Measurements from ENCODE around the gene SLC4A5.
A peak's percentile ranks its signal among the peaks of the same experiment; 100 is the strongest.

Gene SLC4A5

DNA sequence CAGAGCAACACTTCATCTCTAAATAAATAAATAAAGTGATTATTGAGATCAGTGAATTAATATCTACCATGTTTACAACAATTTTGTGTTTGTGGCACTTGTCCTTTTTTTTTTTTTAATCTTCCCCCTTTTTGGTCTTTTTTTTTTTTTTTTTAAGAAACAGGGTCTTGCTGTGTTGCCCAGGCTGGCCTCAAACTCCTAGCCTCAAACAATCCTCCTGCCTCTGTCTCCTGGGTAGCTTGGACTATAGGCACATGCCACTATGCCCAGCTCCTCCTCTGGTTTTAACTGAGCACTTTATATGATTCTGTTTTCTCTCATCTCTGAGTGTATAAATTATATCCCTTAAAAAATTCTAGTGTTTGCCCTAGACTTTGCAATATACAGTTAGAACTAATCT, 30.3 kb downstream of the SLC4A5 start:
- no peak for DNase-seq

DNA sequence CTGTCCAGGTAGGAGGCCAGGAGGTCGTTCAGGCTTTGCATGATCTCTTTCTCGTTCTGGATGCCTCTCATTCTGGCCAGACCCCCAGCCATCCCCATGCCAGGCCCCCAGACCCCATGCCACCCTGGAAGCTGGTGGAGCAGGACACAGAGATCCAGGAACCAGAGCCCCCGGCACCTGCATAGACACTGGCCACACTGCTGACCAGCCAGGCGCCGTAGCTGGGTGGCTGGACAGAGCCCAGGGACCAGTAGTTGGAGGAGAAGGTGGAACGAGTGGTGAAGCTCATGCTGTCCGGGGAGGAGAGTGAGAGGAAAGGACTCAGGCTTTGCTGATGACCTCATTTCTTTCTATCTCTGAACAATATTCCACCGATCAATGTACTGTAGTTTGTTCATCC, 35.5 kb downstream of the SLC4A5 start:
- DNase-seq = no peak

DNA sequence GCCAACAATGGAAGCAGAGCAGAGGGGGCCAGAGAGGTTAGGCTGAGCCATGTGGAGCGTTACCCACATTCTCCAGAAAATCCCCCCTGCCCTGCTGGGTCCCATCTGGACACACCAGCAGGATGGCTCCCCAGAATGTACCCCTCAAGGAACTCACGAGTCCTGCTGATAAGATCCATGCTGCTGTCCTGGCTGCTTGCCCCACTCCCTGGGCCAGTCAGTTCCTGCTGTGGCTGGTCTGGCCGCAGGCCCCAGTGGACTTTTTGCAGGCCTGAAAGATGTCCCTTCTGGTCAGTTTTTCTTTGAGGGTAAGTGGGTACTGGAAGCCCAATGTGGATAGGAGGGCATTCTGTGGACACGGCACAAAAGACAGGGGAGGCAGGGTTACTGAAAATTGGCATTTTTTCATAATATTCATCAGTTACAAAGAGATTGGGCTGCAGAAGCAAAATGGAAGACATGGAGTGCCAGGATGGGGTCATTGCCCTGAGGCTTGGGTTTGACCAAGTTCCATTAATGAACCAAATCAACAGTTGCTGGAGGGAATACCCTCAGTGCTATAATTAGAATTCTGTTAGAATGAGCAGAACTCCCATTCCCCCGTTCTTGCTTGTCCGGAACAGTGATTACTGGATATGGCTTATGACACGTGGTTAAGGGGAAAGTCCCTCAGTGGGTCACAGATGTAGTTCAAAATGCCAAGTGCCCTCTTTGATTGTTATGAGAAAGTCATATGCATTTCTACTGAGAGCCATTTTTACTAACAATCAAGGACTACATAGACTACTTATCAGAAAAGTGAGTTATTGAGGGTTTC, 38.7 kb downstream of the SLC4A5 start:
- DNase-seq = no peak

DNA sequence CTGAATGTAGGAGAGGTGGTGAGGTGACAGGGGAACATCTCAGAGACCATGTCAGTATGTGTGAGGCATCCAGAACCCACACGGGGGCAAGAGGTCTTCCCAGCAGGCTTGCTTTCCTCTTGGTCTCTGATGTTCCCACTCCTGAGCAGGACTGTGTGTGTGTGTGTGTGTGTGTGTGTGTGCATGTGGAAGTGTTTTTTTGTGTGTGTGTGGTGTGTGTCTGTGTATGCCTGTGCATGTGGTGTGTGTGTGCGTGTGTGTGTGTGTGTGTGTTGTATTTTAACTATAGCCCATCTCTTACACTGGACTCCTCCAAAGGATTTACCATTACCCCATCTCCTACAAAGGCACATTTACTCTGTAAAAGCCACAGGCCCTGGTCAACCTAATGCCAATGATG, 40.4 kb downstream of the SLC4A5 start:
- DNase-seq = no peak

DNA sequence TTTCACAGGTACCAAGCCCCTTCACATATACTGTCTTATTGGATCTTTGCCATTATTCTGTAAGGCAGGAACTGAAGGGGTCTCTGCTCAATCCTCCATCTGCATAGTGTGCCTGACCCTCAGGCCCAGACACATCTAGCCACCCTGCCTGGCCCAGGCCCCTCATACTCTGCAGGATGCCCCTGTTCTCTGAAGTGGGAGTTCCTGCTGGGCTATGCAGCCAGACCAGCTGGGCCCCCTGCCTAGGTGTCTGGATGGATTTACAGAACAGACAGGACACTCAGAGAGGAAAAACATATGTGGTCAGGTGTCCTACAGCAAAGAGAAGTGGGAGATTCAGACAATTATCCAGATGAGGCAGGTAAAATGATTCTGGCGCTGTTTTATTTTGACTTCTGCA, 42.0 kb downstream of the SLC4A5 start:
- no peak for DNase-seq

DNA sequence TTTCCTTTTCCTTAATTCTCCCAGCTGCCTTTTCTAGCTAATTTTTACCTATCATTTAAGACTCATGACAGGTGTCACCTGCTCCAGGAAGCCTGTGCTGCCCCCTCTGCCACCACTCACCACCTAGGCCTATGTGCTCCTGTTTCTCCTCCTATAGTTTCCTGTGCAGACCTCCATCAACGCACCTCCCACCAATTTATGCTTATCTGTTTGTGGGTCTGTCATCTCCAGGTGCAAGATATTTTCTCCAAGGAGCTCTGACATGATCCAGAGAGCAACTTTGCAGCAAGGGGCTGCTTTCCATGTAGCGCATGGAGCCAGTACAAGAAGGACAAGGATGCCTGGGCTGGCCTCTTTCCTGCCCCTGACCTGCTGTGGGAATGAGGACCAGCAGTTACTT, 42.7 kb downstream of the SLC4A5 start:
- no peak for DNase-seq

DNA sequence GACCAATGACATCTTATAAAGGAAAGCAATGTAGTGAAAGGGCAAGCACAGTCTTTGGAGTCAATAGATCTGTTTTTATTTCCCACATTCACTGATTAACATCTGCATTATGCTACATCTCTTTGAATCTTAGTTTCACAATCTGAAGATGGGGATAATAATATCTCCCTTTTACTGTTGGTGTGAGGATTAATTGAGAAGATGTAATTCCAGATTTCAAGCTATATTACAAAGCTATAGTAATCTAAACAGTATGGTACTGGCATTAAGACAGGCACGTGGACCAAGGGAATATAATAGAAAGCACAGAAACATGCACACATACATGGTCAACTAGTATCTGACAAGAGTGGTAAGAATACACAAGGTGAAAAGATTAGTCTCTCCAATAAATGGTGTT, 45.3 kb downstream of the SLC4A5 start:
- DNase-seq = no peak

DNA sequence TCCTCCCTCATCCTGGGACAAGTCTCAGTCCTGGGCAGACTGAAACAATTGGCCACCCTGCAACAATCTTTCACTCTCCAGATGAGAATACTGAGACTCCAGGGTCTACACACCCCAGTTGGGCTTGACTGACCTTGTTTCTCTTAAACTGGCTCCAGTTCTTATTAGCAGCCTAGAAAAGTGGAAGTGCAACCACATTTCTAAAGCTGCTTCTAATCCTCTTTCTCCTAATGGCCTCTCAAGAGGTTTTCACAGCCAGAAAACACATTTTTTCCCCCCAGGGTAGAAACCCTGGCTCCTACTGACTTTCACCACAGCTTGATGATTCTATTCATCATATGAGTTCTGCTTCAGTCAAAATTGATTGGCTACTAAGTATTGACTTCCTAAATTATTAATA, 45.8 kb downstream of the SLC4A5 start:
- no peak for DNase-seq

DNA sequence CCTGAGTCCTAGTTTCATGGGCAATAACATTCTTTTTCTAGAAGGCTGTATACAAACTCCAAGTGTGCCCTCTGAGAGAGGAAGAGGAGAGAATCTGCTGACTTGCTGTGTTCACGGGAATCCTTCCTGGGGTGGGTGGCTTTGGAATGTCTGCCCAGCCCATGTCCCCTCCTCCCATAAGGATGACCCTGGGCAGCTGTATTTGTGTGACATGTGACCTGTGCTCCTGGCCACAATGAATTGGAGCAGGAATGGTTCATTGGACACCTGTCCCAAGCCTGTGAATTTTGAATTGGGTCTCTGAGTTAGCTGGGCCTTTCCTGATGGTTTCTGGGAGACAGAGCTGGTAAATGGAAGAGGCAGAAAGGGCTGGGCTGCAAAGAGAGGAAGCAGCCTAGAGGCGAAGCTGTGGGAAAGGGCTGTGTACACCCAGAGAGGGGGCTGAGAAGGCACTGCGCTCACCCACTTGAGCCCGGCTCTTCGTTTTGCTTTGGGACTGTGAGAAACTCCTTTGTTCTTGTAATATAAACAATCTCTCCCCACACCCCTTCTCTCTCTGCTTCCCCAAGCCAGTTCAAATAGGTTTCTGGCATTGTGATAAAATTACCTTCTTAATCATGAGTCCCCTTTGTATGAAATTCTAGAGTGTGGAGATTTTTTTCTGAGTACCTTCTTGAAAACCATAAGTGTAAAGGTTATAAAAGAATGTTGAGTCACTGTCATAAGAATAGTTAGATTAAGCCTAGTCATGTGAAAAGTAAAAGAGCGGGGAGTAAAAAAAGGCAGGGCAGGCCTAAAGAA, 49.8 kb downstream of the SLC4A5 start:
- no peak for DNase-seq

DNA sequence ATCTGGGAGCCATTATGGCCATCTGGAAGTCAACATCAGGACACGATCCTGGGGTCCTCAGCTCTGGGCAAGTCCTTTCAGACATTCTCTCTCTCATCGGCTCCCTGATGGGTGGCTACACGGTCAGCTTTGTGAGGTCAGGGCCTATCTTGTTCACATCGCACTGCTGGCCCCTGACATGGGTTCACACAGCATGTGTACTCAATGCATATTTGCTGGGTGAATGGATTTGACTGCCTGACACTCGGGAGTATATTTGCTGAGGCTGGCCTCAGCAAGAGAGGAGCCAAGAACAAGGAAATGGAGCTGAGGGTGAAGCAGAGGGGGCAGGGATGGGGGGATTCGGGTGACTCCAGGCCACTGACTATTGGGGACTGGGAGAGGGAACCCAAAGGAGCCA, 50.5 kb downstream of the SLC4A5 start:
- no peak for DNase-seq

DNA sequence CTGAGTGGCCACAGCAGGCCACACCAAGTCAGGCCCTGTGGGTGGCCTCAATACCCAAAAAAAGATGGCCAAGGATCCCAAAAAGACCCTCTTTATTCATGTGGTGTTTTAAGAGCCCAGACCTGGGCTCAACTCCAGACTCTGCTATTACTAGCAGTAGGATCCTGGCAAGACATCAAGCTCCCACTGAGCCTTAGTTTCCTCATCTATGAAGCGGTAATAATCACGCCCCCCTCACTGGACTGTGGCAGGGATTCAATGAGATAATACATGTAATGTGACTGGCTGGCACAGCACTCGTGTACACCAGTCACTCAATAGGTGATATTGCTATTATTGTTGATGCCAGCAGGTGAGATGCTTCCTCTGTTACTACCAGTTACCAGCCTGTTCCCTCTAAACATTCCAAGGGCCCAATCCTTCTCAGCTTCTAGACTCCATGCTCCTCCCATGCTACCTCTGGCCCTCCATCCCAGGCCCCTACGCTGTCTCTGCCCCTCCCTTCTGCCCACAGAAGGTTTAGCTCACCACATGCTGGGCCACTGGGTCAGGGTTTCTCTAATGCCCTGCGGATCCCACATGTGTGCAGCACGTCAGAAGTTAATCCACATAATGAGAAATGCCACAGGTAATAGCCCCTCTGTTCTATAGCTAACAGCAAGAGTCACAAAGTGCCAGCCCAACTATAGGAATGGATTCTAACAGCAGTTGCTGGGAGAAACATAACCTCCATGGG, 51.2 kb downstream of the SLC4A5 start:
- DNase-seq = no peak

DNA sequence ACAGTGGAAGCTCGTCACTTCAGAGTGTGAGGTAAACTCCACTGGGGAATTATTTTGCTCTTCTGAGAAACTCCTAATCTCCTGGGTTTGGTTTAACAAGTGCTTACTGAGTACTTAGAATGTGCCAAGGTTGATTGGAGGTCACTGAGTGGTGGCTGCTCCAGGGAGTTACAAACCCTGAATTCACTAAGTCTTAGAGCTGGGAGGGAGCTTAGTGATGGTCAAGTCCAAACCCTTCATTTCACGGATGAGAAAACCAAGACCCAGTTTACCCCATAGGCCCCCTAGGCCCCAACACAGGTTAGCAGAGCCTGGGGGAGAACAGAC, 52.0 kb downstream of the SLC4A5 start:
- DNase-seq = no peak

DNA sequence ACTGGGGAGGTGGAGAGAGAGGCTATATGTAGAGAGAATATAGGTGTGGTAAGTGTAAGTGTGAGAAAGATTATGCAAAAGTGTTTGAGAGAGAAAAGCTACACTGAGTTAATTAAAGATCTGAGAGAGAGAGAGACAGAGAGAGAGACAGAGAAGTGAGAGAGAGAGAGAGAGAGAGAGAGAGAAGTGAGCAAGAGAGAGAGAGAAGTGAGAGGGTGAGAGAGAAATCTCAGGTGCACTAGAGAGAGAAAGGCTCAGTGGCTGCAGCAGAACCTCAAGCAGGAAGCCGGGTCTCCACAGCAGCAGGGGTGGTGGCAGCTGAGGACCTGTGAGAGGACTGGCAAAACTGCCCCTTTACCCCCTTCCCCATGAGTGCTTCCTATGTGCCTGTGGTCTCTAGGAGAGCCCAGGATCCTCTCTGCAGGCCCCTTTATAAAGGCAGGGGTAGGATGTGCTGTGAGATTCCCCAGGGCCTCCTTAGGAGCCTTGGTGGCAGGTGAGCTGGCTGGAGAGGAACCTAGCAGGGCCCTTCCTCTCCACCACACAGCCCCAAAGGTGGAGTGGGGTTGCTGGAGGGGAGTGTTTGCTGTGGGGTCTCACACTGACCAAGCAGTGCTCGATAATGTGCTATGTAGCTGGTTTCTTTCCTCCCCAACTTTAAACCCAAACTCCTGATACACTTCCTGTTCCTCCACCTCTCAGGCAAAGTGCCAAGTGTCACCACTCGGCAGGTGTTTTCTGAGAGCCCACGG, 52.6 kb downstream of the SLC4A5 start:
- peak; percentile 71 for DNase-seq

DNA sequence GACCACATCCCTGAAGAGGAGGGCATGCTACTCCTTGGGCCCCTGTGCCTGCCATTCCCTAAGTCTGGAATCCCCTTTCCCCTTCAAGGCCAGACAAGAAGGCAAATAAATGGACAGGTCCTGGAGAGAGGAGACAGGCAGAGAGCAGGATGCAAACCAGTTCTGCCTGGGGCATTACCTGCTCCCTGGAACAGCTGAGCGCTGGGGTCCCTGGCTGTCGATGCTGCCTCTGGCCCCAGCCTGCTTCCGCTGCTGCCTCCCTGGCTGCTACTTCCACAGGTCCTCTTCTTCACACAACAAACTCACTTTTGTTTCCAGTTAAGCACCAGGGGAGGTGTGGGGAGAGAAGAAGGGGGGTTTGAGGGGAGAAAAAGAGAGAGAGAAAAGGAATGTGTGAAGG, 53.1 kb downstream of the SLC4A5 start:
- no peak for DNase-seq

DNA sequence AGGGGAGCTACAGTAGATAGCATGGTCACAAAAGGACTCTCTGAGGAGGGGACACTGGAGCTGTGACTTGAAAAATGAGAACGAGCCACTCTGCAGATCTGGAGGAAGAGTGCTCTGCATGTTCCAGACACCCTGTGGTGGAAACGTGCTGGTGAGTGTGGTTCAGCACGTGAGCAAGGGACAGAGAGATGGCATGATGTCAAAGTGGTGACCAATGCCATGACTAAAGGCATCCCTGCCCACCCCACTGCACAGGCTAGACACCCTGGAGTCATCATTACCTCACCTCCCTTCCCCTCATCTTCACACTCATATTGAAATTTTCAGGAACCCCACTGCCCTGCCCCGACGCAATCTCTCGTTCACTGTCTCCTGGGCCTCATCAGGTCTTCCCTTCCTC, 56.5 kb downstream of the SLC4A5 start:
- DNase-seq = no peak

DNA sequence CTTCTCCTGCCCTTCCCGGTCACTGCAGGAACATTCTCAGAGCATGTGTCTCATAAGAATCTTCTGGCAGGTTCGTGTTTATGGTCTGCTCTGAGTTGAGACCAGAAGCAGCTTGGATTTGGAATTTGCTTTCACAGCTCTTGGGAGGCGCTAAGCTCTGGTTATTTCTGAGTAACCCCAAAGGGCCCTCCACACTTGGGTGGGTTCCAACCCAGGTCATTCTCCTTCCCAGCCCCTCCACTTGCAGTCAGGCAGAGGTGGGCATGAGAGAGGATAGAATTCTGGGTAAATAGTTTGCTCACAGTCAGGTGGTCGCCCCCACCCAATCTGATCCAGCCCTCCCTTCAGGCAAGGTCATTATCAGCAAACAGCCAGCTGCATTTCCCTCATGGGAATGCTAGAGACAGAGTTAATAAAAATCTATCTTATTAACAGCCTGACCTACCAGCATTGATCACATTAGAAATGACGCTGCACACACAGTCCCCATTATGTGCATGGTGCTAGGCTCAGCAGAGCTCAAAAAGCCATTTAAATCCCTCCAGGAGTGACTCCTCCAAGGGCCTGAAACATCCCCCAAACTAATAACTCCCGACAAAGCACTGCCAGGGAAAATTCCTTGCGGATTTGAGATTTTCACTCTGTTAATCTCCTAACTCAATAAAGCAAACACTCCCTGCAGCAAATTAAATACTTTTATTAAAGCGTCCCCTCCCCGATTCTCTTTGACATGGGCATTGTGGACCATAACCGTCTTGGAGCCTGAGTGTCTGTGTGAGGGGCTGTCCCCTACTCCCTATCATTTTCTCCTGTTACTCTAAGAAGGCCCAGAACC, 61.9 kb downstream of the SLC4A5 start:
- DNase-seq = no peak

DNA sequence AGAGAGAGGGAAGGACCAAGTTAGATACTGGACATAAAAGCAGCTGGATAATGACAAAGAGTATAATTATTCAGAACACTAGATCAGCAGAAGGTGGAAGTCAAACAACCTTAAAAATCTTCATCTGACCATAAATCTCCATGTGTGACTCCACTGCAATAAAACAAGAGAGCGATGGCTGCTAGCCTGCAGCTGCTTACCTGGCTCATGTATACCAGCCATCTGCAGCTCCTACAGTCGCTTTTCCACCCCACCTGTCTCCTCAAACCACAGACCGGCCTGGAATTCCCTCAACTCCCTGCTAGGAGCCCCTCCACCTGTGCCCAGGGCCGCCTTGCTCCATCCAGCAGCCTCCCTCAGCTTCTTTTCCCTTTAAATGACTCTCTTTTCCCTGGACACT, 64.5 kb downstream of the SLC4A5 start:
- DNase-seq = no peak

DNA sequence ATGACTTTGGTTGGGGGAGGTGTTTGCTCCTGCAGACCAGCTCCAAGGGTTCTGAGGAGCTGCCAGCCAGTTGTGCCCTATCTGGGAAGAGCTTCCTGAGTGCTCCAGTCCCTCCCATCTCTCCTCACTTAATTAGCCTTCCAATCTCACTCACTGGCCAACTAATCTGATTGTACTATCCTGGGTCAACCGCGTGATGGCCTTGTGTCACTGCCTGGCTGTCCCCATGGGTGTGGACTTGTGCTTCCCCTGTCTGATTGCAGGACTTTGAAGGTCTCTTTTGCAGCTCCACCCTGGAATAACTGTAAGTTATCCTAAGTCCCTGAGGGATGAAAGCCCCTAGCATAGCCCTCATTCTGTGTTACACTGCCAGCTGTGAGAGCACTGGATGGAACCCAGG, 65.0 kb downstream of the SLC4A5 start:
- DNase-seq = no peak

DNA sequence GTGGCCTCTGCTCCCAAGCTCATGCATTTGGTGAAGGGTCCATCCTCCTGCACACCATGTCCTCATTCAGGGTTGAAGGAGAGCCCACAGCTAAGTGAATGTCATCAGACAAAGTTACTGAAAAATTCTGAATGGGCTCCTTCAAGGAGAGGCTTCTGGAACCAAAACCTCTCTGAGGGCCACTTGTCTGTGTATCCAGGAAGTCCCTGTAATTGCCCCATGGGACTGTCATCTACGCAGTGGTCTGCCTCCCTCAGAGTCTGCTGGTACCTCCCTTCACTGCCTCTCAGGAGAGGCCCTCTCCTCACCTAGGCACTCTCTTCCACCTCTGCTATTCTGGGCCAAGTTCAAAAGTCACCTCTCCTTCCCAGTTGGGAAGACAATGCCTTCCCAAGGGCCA, 68.0 kb downstream of the SLC4A5 start:
- DNase-seq = no peak

DNA sequence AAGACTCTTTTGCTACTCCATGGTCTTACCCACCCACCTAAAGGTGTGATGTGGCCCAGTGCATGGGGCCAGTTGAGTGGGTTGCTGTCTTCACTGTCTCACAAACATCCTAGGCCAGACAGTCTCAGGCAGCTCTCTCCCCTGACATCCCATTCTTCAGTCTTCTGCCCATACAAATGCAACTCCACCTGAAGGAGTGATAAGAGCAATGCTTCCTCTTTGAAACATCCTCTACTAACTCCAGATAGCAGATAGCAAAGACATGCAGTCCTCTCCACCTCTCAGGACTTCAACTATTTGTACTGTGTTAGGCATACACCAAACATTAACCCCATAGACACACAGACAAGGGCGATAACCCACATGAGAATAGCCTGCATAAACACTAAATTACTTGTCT, 73.5 kb downstream of the SLC4A5 start:
- DNase-seq = no peak

DNA sequence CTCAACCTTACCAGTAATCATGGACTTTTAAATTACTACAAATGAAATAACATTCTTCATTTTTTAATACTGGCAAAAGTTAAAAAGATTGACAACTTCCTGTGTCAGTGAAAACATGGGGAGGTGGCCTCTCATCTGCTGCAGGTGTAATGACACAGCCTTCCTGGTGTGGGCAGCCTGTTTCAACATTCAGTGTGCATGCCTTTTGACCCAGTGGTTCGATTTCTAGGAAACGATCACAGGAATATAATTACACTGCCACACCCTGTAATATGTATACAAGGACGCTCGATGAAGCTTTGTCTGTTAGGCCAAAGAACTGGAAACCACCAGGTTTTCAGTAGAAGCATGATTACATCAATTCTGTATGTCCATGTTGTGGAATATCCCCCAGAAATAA, 76.1 kb downstream of the SLC4A5 start:
- peak; percentile 68 for DNase-seq

DNA sequence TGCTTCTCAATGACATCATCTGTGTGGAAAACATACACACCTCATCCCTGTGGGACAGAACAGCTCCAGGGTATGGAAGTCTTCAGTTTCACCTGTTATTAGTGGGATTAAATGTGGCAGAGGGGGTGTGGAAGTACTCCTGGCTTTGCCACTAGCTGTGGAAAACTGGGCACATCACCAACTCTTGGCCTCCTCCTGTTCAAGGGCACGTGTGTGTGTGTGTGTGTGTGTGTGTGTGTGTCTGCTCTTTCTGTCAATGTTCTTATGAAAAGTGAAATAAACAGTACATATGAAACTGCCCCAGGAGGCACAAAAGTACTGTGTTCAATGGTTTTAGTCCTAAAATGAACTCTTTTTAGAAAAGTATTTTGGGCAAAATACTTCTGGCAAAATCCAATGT, 78.9 kb downstream of the SLC4A5 start:
- DNase-seq = no peak

All from CD4-positive, alpha-beta T cell treated with Interleukin-6 for 4 hours (primary cell).